ENCODE measurements around the gene C12orf75.

- TF ChIP-seq CTCF (conservative IDR thresholded peaks at IDR 0.05) (no peak), EZH2 (IDR thresholded peaks at IDR 0.05; ENCODE audit: low read depth) (no peak)
These were observed 79.4 kb downstream of the C12orf75 start for GRCh38 chr12:105409801-105410471.
